SK-N-SH (cell line): Measurements from ENCODE around the gene MED26. TPM values are rescaled to one million over a fixed set of nuclear protein-coding genes. Genes with fewer than 3 reads are reported as not detected.

ENCODE experiments used
- CTCF ChIA-PET: fragments of 300-600, 350-600 bp; formaldehyde crosslinking; extraction: SDS; loops from one replicate; lab custom pipeline; 2021; lab: Yijun Ruan, JAX
- POLR2A ChIA-PET: fragments of 350-600 bp; sonication (Branson Sonifier 250); formaldehyde crosslinking; extraction: SDS; loops from one replicate; lab custom pipeline; 2020; ENCODE audit warnings: antibody characterized with exemption, inconsistent platforms; lab: Yijun Ruan, JAX
- DNase-seq: peaks from one replicate; pipeline ENCODE4 v3.0.0; 2012
- H2AFZ ChIP-seq: fragments of 200-600 bp; sonication (generic); 2 replicates; pipeline ENCODE4 v1.8.1; 2016; ENCODE audit warnings: antibody characterized with exemption, mild to moderate bottlenecking, low read depth
- H3F3A ChIP-seq: fragments of 200-600 bp; sonication (generic); replicated peaks from 2 replicates; pipeline ENCODE3; 2016; ENCODE audit warnings: antibody characterized with exemption, mild to moderate bottlenecking; ENCODE audit not compliant: insufficient read depth
- H3K27ac ChIP-seq, 2 experiments: fragments of 200-500 bp in 1 of 2; fragments of 200-600 bp in 1 of 2; sonication (Bioruptor generic) in 1 of 2; sonication (generic), shearing (Covaris generic) in 1 of 2; 2 replicates each; pipeline versions ENCODE4 v1.5.1 to v1.6.1; 2014 to 2016; ENCODE audit warnings: low read depth in 2 of 2, inconsistent platforms in 1 of 2, low read length in 1 of 2, mild to moderate bottlenecking in 1 of 2, mixed read lengths in 1 of 2
- H3K27me3 ChIP-seq: fragments of 200-600 bp; sonication (generic), shearing (Covaris generic); 2 replicates; pipeline ENCODE4 v1.6.1; 2016; ENCODE audit warnings: mixed run types; ENCODE audit not compliant: insufficient read depth
- H3K36me3 ChIP-seq, 2 experiments: fragments of 200-500 bp in 1 of 2; fragments of 200-600 bp in 1 of 2; sonication (Bioruptor generic) in 1 of 2; sonication (generic) in 1 of 2; replicated peaks in 1 of 2; 2 replicates each; pipeline versions ENCODE3 to v1.5.1; 2014 to 2016; ENCODE audit warnings: low read length in 1 of 2, mild to moderate bottlenecking in 1 of 2; ENCODE audit not compliant: insufficient read depth in 2 of 2, control insufficient read depth in 1 of 2
- H3K4me1 ChIP-seq, 2 experiments: fragments of 200-500 bp in 1 of 2; fragments of 200-600 bp in 1 of 2; sonication (Bioruptor generic) in 1 of 2; sonication (generic), shearing (Covaris generic) in 1 of 2; 2 replicates each; pipeline versions ENCODE4 v1.5.1 to v1.6.1; 2014 to 2016; ENCODE audit warnings: low read depth in 1 of 2, low read length in 1 of 2, mixed run types in 1 of 2; ENCODE audit not compliant: insufficient read depth in 2 of 2, control insufficient read depth in 1 of 2
- H3K4me2 ChIP-seq: fragments of 200-600 bp; sonication (generic), shearing (Covaris generic); 2 replicates; pipeline ENCODE4 v1.6.1; 2017; ENCODE audit warnings: mixed run types
- H3K4me3 ChIP-seq, 2 experiments: fragments of 200-500 bp in 1 of 2; fragments of 200-600 bp in 1 of 2; sonication (Bioruptor generic) in 1 of 2; sonication (generic), shearing (Covaris generic) in 1 of 2; 2 replicates each; pipeline versions ENCODE4 v1.5.1 to v1.8.1; 2014 to 2016; ENCODE audit warnings: low read depth in 2 of 2, inconsistent platforms in 1 of 2, low read length in 1 of 2, mild to moderate bottlenecking in 1 of 2, mixed read lengths in 1 of 2, moderate library complexity in 1 of 2
- H3K79me2 ChIP-seq: fragments of 200-600 bp; sonication (generic); 2 replicates; pipeline ENCODE4 v1.8.1; 2017; ENCODE audit warnings: mild to moderate bottlenecking; ENCODE audit not compliant: insufficient read depth
- H3K9ac ChIP-seq: fragments of 200-600 bp; sonication (generic); 2 replicates; pipeline ENCODE4 v1.6.1; 2017; ENCODE audit warnings: mixed run types
- H3K9me2 ChIP-seq: fragments of 200-600 bp; sonication (generic); 2 replicates; pipeline ENCODE4 v1.6.1; 2017; ENCODE audit warnings: mixed run types
- H3K9me3 ChIP-seq: fragments of 200-600 bp; sonication (generic); 2 replicates; pipeline ENCODE4 v1.6.1; 2017; ENCODE audit warnings: mixed run types, mild to moderate bottlenecking, moderate library complexity
- H4K20me1 ChIP-seq: fragments of 200-600 bp; sonication (generic); 2 replicates; pipeline ENCODE4 v1.6.1; 2017; ENCODE audit warnings: mild to moderate bottlenecking, mixed run types; ENCODE audit not compliant: insufficient read depth
- CTCF ChIP-seq: fragments of 200-600 bp; sonication (generic); IDR thresholded peaks from 2 replicates; pipeline ENCODE4 v1.6.1; 2017; ENCODE audit warnings: antibody characterized with exemption, mild to moderate bottlenecking, moderate library complexity
- FOXM1 ChIP-seq: IDR thresholded peaks from 2 replicates; pipeline ENCODE4 v1.4.0; 2012; ENCODE audit warnings: low read depth, mild to moderate bottlenecking
- GABPA ChIP-seq: IDR thresholded peaks from 2 replicates; pipeline ENCODE4 v1.4.0; 2012; ENCODE audit warnings: low read depth, mild to moderate bottlenecking
- JUND ChIP-seq: IDR thresholded peaks from 2 replicates; pipeline ENCODE4 v1.4.0; 2012
- NFIC ChIP-seq: IDR thresholded peaks from 2 replicates; pipeline ENCODE4 v1.4.0; 2012; ENCODE audit warnings: borderline replicate concordance
- NRF1 ChIP-seq: IDR thresholded peaks from 2 replicates; pipeline ENCODE4 v1.6.1; 2012; ENCODE audit warnings: low read depth, mild to moderate bottlenecking, low read length
- RAD21 ChIP-seq: IDR thresholded peaks from 2 replicates; pipeline ENCODE4 v1.6.1; 2012; ENCODE audit warnings: mild to moderate bottlenecking, low read length
- SIN3A ChIP-seq: IDR thresholded peaks from 2 replicates; pipeline ENCODE4 v1.6.1; 2012; ENCODE audit warnings: low read depth, mild to moderate bottlenecking, low read length, moderate library complexity, borderline replicate concordance
- SMC3 ChIP-seq: IDR thresholded peaks from 2 replicates; pipeline ENCODE4 v1.6.1; 2012; ENCODE audit warnings: low read depth, low read length, improper control_type of control experiment
- USF2 ChIP-seq: fragments of 150-350 bp; IDR thresholded peaks from 2 replicates; pipeline ENCODE4 v1.6.1; 2017; ENCODE audit warnings: antibody characterized with exemption, low read length, low read depth, borderline replicate concordance
- whole genome bisulfite sequencing: methylation state at CpG from one replicate; pipeline ENCODE4 v1.1.6; 2017; ENCODE audit warnings: low lambda C conversion rate; 5-methylcytosine and 5-hydroxymethylcytosine counted together
- polyA plus RNA-seq, 3 experiments: library from polyadenylated mRNA; depleted of rRNA; stranded (reverse); fragments of >200 nt; gene quantifications; 2 replicates each; pipeline ENCODE4 v1.2.3, GENCODE V29; 2012
- TF ChIP-seq, protein P1 (sequence below): fragments of 150-350 bp; IDR thresholded peaks from 2 replicates; pipeline ENCODE4 v1.6.1; 2016; ENCODE audit warnings: mild to moderate bottlenecking, low read depth, low read length

The MED26 gene
- polyA plus RNA-seq, 1 of the 3 experiments (the other 2 are of a cell fraction), result 3.5 TPM

GRCh38 chr19:16529466-16530144 lies 98.4 kb downstream of the MED26 start:
- H3K79me2 ChIP-seq, result peaks cover 19% of the 10 kb centered on the region
- H3K9me3 ChIP-seq, result no peaks in the 10 kb centered on the region
- no peak overlapping the region for H2AFZ ChIP-seq
- POLR2A ChIA-PET, result no interaction called here
- no peak overlapping the region for H3K27ac ChIP-seq
- no peaks in the 10 kb centered on the region for H3K9me2 ChIP-seq
- no peaks in the 10 kb centered on the region for H3F3A ChIP-seq
- no peaks in the 10 kb centered on the region for H3K4me1 ChIP-seq
- peaks cover 22 to 83% of the 10 kb centered on the region in 2 experiments for H3K36me3 ChIP-seq
- no peak overlapping the region for H3K4me3 ChIP-seq
- CTCF ChIA-PET, result no interaction called here
- H3K4me2 ChIP-seq, result no peak overlapping the region
- 0 out of 2 replicates have a peak, but pooled peaks cover 2% of the 10 kb centered on the region for H4K20me1 ChIP-seq
- no peaks in the 10 kb centered on the region for H3K27me3 ChIP-seq
- no peak overlapping the region for H3K9ac ChIP-seq
- 94% methylated on average over 17 of the region's 25 CpGs for WGBS
- DNase-seq, result no peak
- TF ChIP-seq FOXM1 (no peak), USF2 (no peak), NRF1 (no peak), NFIC (no peak), RAD21 (no peak)
- TF ChIP-seq, protein P1, sequence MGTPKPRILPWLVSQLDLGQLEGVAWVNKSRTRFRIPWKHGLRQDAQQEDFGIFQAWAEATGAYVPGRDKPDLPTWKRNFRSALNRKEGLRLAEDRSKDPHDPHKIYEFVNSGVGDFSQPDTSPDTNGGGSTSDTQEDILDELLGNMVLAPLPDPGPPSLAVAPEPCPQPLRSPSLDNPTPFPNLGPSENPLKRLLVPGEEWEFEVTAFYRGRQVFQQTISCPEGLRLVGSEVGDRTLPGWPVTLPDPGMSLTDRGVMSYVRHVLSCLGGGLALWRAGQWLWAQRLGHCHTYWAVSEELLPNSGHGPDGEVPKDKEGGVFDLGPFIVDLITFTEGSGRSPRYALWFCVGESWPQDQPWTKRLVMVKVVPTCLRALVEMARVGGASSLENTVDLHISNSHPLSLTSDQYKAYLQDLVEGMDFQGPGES, result no peak

GRCh38 chr19:16527971-16528521 lies 100.0 kb downstream of the MED26 start:
- 90% methylated on average over 7 of the region's 12 CpGs for WGBS
- H3K9ac ChIP-seq, result no peak overlapping the region
- no peaks in the 10 kb centered on the region for H3K27me3 ChIP-seq
- no peak overlapping the region for H3K27ac ChIP-seq
- no peak overlapping the region for H2AFZ ChIP-seq
- no peaks in the 10 kb centered on the region for H3K9me2 ChIP-seq
- no peaks in the 10 kb centered on the region for H4K20me1 ChIP-seq
- H3K36me3 ChIP-seq, result peaks cover 25 to 83% of the 10 kb centered on the region in 2 experiments
- TF ChIP-seq RAD21 (peak; percentile 42), JUND (no peak), SIN3A (no peak), GABPA (no peak), CTCF (peak; percentile 52), SMC3 (0 out of 2 replicates have a peak, but pooled peaks have one; percentile 17)
- peaks cover 9% of the 10 kb centered on the region; the same call in 1 of the 2 replicates for H3K79me2 ChIP-seq
- no peak overlapping the region for H3K4me3 ChIP-seq
- H3K9me3 ChIP-seq, result no peaks in the 10 kb centered on the region
- no peaks in the 10 kb centered on the region for H3K4me1 ChIP-seq
- ChIA-PET POLR2A (interaction anchor here (0.6 kb wide), 1 partner anchor 80 kb away, joined by 3 read pairs; no protein-coding TSS in a partner anchor), CTCF (interaction anchor here (0.6 to 3.5 kb wide), 4 partner anchors 10 to 102 kb away, joined by 3 to 12 read pairs (median 4); no protein-coding TSS in a partner anchor)
- no peak overlapping the region for H3K4me2 ChIP-seq
- H3F3A ChIP-seq, result no peaks in the 10 kb centered on the region
- DNase-seq, result peak; percentile 61
